Measurements from ENCODE around the gene SENP6. TPM values are rescaled to one million over a fixed set of nuclear protein-coding genes. Genes with fewer than 3 reads are reported as not detected.

SENP6 gene
- total RNA-seq, 1 donor from 2014 or later, result 100 TPM

- H3K9me3 Mint-ChIP-seq (ENCODE audit: unreplicated experiment), result no peaks in the 10 kb centered on the region
- H3K27me3 Mint-ChIP-seq (ENCODE audit: low read depth, unreplicated experiment), result no peaks in the 10 kb centered on the region
- H3K36me3 Mint-ChIP-seq (ENCODE audit: low read depth, unreplicated experiment), result no peaks in the 10 kb centered on the region
- no peaks in the 10 kb centered on the region for H3K36me3 ChIP-seq (ENCODE audit: insufficient read depth, low read length)
- TF ChIP-seq CTCF (IDR thresholded peaks at IDR 0.05; ENCODE audit: insufficient read depth, low read depth, low read length), result no peak
- no peak for TF ChIP-seq EZH2 (IDR thresholded peaks at IDR 0.05; ENCODE audit: insufficient read depth, low read length)
- no peaks in the 10 kb centered on the region for H3K9me3 ChIP-seq (ENCODE audit: insufficient read depth, low read depth, low read length)
- peak overlapping the region; percentile 85 for H2AFZ ChIP-seq (ENCODE audit: low read depth, low read length)
- H4K20me1 ChIP-seq (ENCODE audit: insufficient read depth, low read length), result peaks cover 33% of the 10 kb centered on the region
- peak overlapping the region; percentile 87 for H3K4me3 Mint-ChIP-seq (ENCODE audit: unreplicated experiment)
- FAIRE-seq, result no peak
- peak overlapping the region; percentile 95 for H3K27ac ChIP-seq (ENCODE audit: low read depth, low read length)
- H3K4me1 Mint-ChIP-seq (ENCODE audit: low read depth, unreplicated experiment), result peaks cover 13% of the 10 kb centered on the region
- peaks cover 8% of the 10 kb centered on the region for H3K4me1 ChIP-seq (ENCODE audit: insufficient read depth, low read length)
- H3K27ac Mint-ChIP-seq (ENCODE audit: unreplicated experiment), result peak overlapping the region; percentile 80
- H3K4me3 ChIP-seq (ENCODE audit: insufficient read depth, low read depth, low read length), result peak overlapping the region; percentile 90
- no peaks in the 10 kb centered on the region for H3K27me3 ChIP-seq (ENCODE audit: insufficient read depth, low read length)
- H3K9ac ChIP-seq (ENCODE audit: low read length), result peak overlapping the region; percentile 98
- peaks cover 51% of the 10 kb centered on the region for H3K79me2 ChIP-seq (ENCODE audit: insufficient read depth, low read length)
- H3K4me2 ChIP-seq (ENCODE audit: low read length), result peak overlapping the region; percentile 90
- peak; percentile 1 for DNase-seq (ENCODE audit: low read depth)
Observed at GRCh38 chr6:75600768-75601167, 912 bp upstream of the SENP6 start.

- H3K4me3 Mint-ChIP-seq (ENCODE audit: unreplicated experiment), result peak overlapping the region; percentile 96
- DNase-seq (ENCODE audit: low read depth) (peak; percentile 43), FAIRE-seq (no peak)
- Histone ChIP-seq H3K79me2 (ENCODE audit: insufficient read depth, low read length) (peaks cover 68% of the 10 kb centered on the region), H3K27ac (ENCODE audit: low read depth, low read length) (peak overlapping the region; percentile 95), H3K4me3 (ENCODE audit: insufficient read depth, low read depth, low read length) (peak overlapping the region; percentile 90), H2AFZ (ENCODE audit: low read depth, low read length) (peak overlapping the region; percentile 85), H4K20me1 (ENCODE audit: insufficient read depth, low read length) (peaks cover 50% of the 10 kb centered on the region), H3K4me2 (ENCODE audit: low read length) (peak overlapping the region; percentile 90), H3K4me1 (ENCODE audit: insufficient read depth, low read length) (peaks cover 8% of the 10 kb centered on the region), H3K36me3 (ENCODE audit: insufficient read depth, low read length) (no peaks in the 10 kb centered on the region), H3K9me3 (ENCODE audit: insufficient read depth, low read depth, low read length) (no peaks in the 10 kb centered on the region), H3K9ac (ENCODE audit: low read length) (peak overlapping the region; percentile 98), H3K27me3 (ENCODE audit: insufficient read depth, low read length) (no peaks in the 10 kb centered on the region)
- H3K9me3 Mint-ChIP-seq (ENCODE audit: unreplicated experiment), result no peaks in the 10 kb centered on the region
- no peaks in the 10 kb centered on the region for H3K27me3 Mint-ChIP-seq (ENCODE audit: low read depth, unreplicated experiment)
- no peak for TF ChIP-seq EZH2 (IDR thresholded peaks at IDR 0.05; ENCODE audit: insufficient read depth, low read length)
- peak overlapping the region; percentile 98 for H3K27ac Mint-ChIP-seq (ENCODE audit: unreplicated experiment)
- H3K4me1 Mint-ChIP-seq (ENCODE audit: low read depth, unreplicated experiment), result peaks cover 20% of the 10 kb centered on the region
- H3K36me3 Mint-ChIP-seq (ENCODE audit: low read depth, unreplicated experiment), result no peaks in the 10 kb centered on the region
Observed at GRCh38 chr6:75602246-75603105, 796 bp downstream of the SENP6 start.

- Mint-ChIP-seq H3K27ac (ENCODE audit: unreplicated experiment) (peak overlapping the region; percentile 98), H3K9me3 (ENCODE audit: unreplicated experiment) (no peaks in the 10 kb centered on the region), H3K4me3 (ENCODE audit: unreplicated experiment) (peak overlapping the region; percentile 96), H3K36me3 (ENCODE audit: low read depth, unreplicated experiment) (no peaks in the 10 kb centered on the region), H3K27me3 (ENCODE audit: low read depth, unreplicated experiment) (no peaks in the 10 kb centered on the region), H3K4me1 (ENCODE audit: low read depth, unreplicated experiment) (peaks cover 23% of the 10 kb centered on the region)
- Histone ChIP-seq H3K9ac (ENCODE audit: low read length) (peak overlapping the region; percentile 98), H3K4me3 (ENCODE audit: insufficient read depth, low read depth, low read length) (peak overlapping the region; percentile 90), H3K4me2 (ENCODE audit: low read length) (peak overlapping the region; percentile 90), H2AFZ (ENCODE audit: low read depth, low read length) (no peak overlapping the region), H3K27ac (ENCODE audit: low read depth, low read length) (peak overlapping the region; percentile 95), H4K20me1 (ENCODE audit: insufficient read depth, low read length) (peaks cover 55% of the 10 kb centered on the region), H3K79me2 (ENCODE audit: insufficient read depth, low read length) (peaks cover 74% of the 10 kb centered on the region), H3K9me3 (ENCODE audit: insufficient read depth, low read depth, low read length) (no peaks in the 10 kb centered on the region), H3K27me3 (ENCODE audit: insufficient read depth, low read length) (no peaks in the 10 kb centered on the region), H3K4me1 (ENCODE audit: insufficient read depth, low read length) (peaks cover 8% of the 10 kb centered on the region), H3K36me3 (ENCODE audit: insufficient read depth, low read length) (no peaks in the 10 kb centered on the region)
- no peak for FAIRE-seq
- DNase-seq (ENCODE audit: low read depth), result no peak
- TF ChIP-seq EZH2 (IDR thresholded peaks at IDR 0.05; ENCODE audit: insufficient read depth, low read length) (no peak), CTCF (IDR thresholded peaks at IDR 0.05; ENCODE audit: insufficient read depth, low read depth, low read length) (no peak)
Observed at GRCh38 chr6:75603106-75603420, 1.4 kb downstream of the SENP6 start.

Data from astrocyte (in vitro differentiated cells and primary cell).